IMR-90 (cell line): ENCODE data around the gene CFAP45. TPM values are rescaled to one million over a fixed set of nuclear protein-coding genes. Genes with fewer than 3 reads are reported as not detected.

Experiments used
- ATAC-seq: fragments of 200-7000 bp; cut with Tn5 transposase; 2 replicates; pipeline ENCODE4 v1.9.1; 2020; ENCODE audit warnings: low read depth, mild to moderate bottlenecking, moderate library complexity
- BruUV-seq: library from RNA; stranded (reverse); fragments of 400-500 nt; replicated peaks from 2 replicates; lab custom pipeline; 2021; lab: Mats Ljungman, UMichigan
- CTCF ChIA-PET: fragments of 300-600 bp; formaldehyde crosslinking; extraction: SDS; loops from one replicate; lab custom pipeline; 2021; ENCODE audit warnings: antibody characterized with exemption; lab: Yijun Ruan, JAX
- POLR2A ChIA-PET: fragments of 300-600 bp; sonication (Branson Sonifier 250); formaldehyde crosslinking; loops from one replicate; lab custom pipeline; 2022; ENCODE audit warnings: antibody characterized with exemption; ENCODE audit not compliant: unreplicated experiment; lab: Charles Lee
- DNase-seq: peaks from one replicate; pipeline ENCODE4 v3.0.0; 2013
- H2AFZ ChIP-seq: replicated peaks from 2 replicates; pipeline ENCODE3; 2013; ENCODE audit warnings: low read length, mild to moderate bottlenecking; ENCODE audit not compliant: poor library complexity
- H2AK5ac ChIP-seq: 2 replicates; pipeline ENCODE4 v1.6.1; 2013; ENCODE audit warnings: low read depth, low read length, inconsistent platforms
- H2AK9ac ChIP-seq: replicated peaks from 2 replicates; pipeline ENCODE3; 2013; ENCODE audit warnings: mild to moderate bottlenecking, low read depth, low read length, moderate library complexity; ENCODE audit not compliant: poor library complexity
- H2BK120ac ChIP-seq: 2 replicates; pipeline ENCODE4 v1.6.1; 2013; ENCODE audit warnings: low read depth, low read length, inconsistent platforms
- H2BK15ac ChIP-seq: 3 replicates; pipeline ENCODE4 v1.6.1; 2013; ENCODE audit warnings: low read depth, low read length, inconsistent platforms
- H2BK20ac ChIP-seq: 2 replicates; pipeline ENCODE4 v1.6.1; 2013; ENCODE audit warnings: low read depth, mild to moderate bottlenecking, inconsistent platforms, low read length, moderate library complexity
- H2BK5ac ChIP-seq: 2 replicates; pipeline ENCODE4 v1.6.1; 2013; ENCODE audit warnings: mild to moderate bottlenecking, low read depth, low read length, inconsistent platforms; ENCODE audit not compliant: poor library complexity, severe bottlenecking
- H3K14ac ChIP-seq: replicated peaks from 2 replicates; pipeline ENCODE4 v1.6.1; 2013; ENCODE audit warnings: low read depth, low read length, inconsistent platforms
- H3K18ac ChIP-seq: 2 replicates; pipeline ENCODE4 v1.6.1; 2013; ENCODE audit warnings: low read depth, low read length, control low read depth
- H3K23ac ChIP-seq: 2 replicates; pipeline ENCODE4 v1.6.1; 2013; ENCODE audit warnings: low read depth, low read length, inconsistent platforms
- H3K27ac ChIP-seq: 2 replicates; pipeline ENCODE4 v1.5.1; 2013; ENCODE audit warnings: mild to moderate bottlenecking, control low read depth, low read length; ENCODE audit not compliant: insufficient read depth
- H3K27me3 ChIP-seq: 2 replicates; pipeline ENCODE4 v1.6.1; 2013; ENCODE audit warnings: low read length; ENCODE audit not compliant: control insufficient read depth, insufficient read depth
- H3K36me3 ChIP-seq: 2 replicates; pipeline ENCODE4 v1.6.1; 2013; ENCODE audit warnings: low read length, mixed read lengths; ENCODE audit not compliant: control insufficient read depth, insufficient read depth
- H3K4ac ChIP-seq: 2 replicates; pipeline ENCODE4 v1.6.1; 2013; ENCODE audit warnings: low read depth, low read length, inconsistent platforms
- H3K4me1 ChIP-seq: 2 replicates; pipeline ENCODE4 v1.6.1; 2013; ENCODE audit warnings: low read length, mixed read lengths; ENCODE audit not compliant: control insufficient read depth, insufficient read depth
- H3K4me2 ChIP-seq: 2 replicates; pipeline ENCODE4 v1.6.1; 2013; ENCODE audit warnings: low read depth, mild to moderate bottlenecking, control low read depth, low read length, moderate library complexity
- H3K4me3 ChIP-seq: 2 replicates; pipeline ENCODE4 v1.5.1; 2013; ENCODE audit warnings: low read depth, mild to moderate bottlenecking, control low read depth, low read length, moderate library complexity; ENCODE audit not compliant: insufficient read depth
- H3K56ac ChIP-seq: 2 replicates; pipeline ENCODE4 v1.6.1; 2013; ENCODE audit warnings: low read length, inconsistent platforms; ENCODE audit not compliant: insufficient read depth; ENCODE audit errors: extremely low read depth
- H3K79me1 ChIP-seq, 2 experiments: 2 replicates each; pipeline ENCODE4 v1.6.1; 2013; ENCODE audit warnings: low read length in 2 of 2, inconsistent platforms in 1 of 2, low read depth in 1 of 2
- H3K9ac ChIP-seq: 2 replicates; pipeline ENCODE4 v1.6.1; 2013; ENCODE audit warnings: low read depth, low read length, control low read depth
- H3K9me1 ChIP-seq: 2 replicates; pipeline ENCODE4 v1.6.1; 2013; ENCODE audit warnings: low read length, inconsistent platforms; ENCODE audit not compliant: insufficient read depth
- H3K9me3 ChIP-seq: 2 replicates; pipeline ENCODE4 v1.6.1; 2013; ENCODE audit warnings: low read length; ENCODE audit not compliant: control insufficient read depth, insufficient read depth
- H4K20me1 ChIP-seq: 2 replicates; pipeline ENCODE4 v1.6.1; 2013; ENCODE audit warnings: low read length, inconsistent platforms; ENCODE audit not compliant: insufficient read depth
- H4K5ac ChIP-seq: 2 replicates; pipeline ENCODE4 v1.6.1; 2013; ENCODE audit warnings: mild to moderate bottlenecking, low read depth, low read length, control low read depth
- H4K8ac ChIP-seq, 2 experiments: 2 replicates each; pipeline ENCODE4 v1.6.1; 2013; ENCODE audit warnings: low read depth in 2 of 2, low read length in 2 of 2, control low read depth in 1 of 2, inconsistent platforms in 1 of 2
- H4K91ac ChIP-seq: 2 replicates; pipeline ENCODE4 v1.6.1; 2013; ENCODE audit warnings: low read depth, low read length, inconsistent platforms; ENCODE audit not compliant: insufficient read depth
- BHLHE40 ChIP-seq: fragments of 150-350 bp; IDR thresholded peaks from 2 replicates; pipeline ENCODE4 v1.6.1; 2016; ENCODE audit warnings: mild to moderate bottlenecking, low read depth, low read length
- CHD1 ChIP-seq: IDR thresholded peaks from 2 replicates; pipeline ENCODE4 v1.6.1; 2012; ENCODE audit warnings: low read depth, low read length, improper control_type of control experiment
- FOS ChIP-seq: fragments of 150-350 bp; IDR thresholded peaks from 2 replicates; pipeline ENCODE4 v1.6.1; 2016; ENCODE audit warnings: low read depth, low read length
- MXI1 ChIP-seq: IDR thresholded peaks from 2 replicates; pipeline ENCODE4 v1.6.1; 2012; ENCODE audit warnings: low read depth, mild to moderate bottlenecking, low read length, moderate library complexity, borderline replicate concordance
- NFE2L2 ChIP-seq: fragments of 150-350 bp; IDR thresholded peaks from 2 replicates; pipeline ENCODE4 v1.6.1; 2016; ENCODE audit warnings: low read depth, mild to moderate bottlenecking, low read length
- RCOR1 ChIP-seq: IDR thresholded peaks from 2 replicates; pipeline ENCODE4 v1.6.1; 2012; ENCODE audit warnings: mild to moderate bottlenecking, low read length, improper control_type of control experiment; ENCODE audit not compliant: insufficient replicate concordance
- RFX5 ChIP-seq: IDR thresholded peaks from 2 replicates; pipeline ENCODE4 v1.8.0; 2012; ENCODE audit warnings: low read depth, mild to moderate bottlenecking, low read length, moderate library complexity
- SMC3 ChIP-seq: fragments of 150-350 bp; IDR thresholded peaks from 2 replicates; pipeline ENCODE4 v1.6.1; 2016; ENCODE audit warnings: low read depth, mild to moderate bottlenecking, antibody characterized with exemption, low read length, moderate library complexity
- WGBS, 2 experiments: methylation state at CpG; one replicate each; pipeline versions ENCODE4 v1.1.5 to v1.1.7; 2013; ENCODE audit warnings: missing lambda C conversion rate in 2 of 2; ENCODE audit not compliant: insufficient read length in 1 of 2; ENCODE audit errors: extremely low coverage in 2 of 2; 5-methylcytosine and 5-hydroxymethylcytosine counted together
- dilution Hi-C: fragments of 300-500 bp; cut with HindIII; formaldehyde crosslinking; loops from one replicate; pipeline ENCODE4 v1.14.3; 2018; ENCODE audit warnings: low sequenced_read_pairs; ENCODE audit not compliant: unreplicated experiment
- in situ Hi-C: fragments of 300-500 bp; cut with MboI; formaldehyde crosslinking; loops from 3 replicates; pipeline ENCODE4 v1.14.3; 2019; ENCODE audit warnings: low sequenced_read_pairs, inconsistent platforms, mixed read lengths
- intact Hi-C: fragments of 100-400 bp; cut with micrococcal nuclease; formaldehyde crosslinking; loops from 2 replicates; pipeline ENCODE4 v1.10.0; 2022
- polyA plus RNA-seq, 3 experiments: library from polyadenylated mRNA; depleted of rRNA; stranded (reverse); fragments of >200 nt; gene quantifications; 2 replicates each; pipeline ENCODE4 v1.2.3, GENCODE V29; 2012; ENCODE audit warnings: low replicate concordance in 1 of 3
- total RNA-seq: library from RNA; depleted of rRNA; stranded (reverse); fragments of >200 nt; gene quantifications from 2 replicates; pipeline ENCODE4 v1.2.3, GENCODE V29; 2012
- TF ChIP-seq, protein P1 (sequence below): fragments of 150-350 bp; IDR thresholded peaks from 2 replicates; pipeline ENCODE4 v1.6.1; 2016; ENCODE audit warnings: low read depth, mild to moderate bottlenecking, low read length, moderate library complexity, borderline replicate concordance
- TF ChIP-seq, protein P2 (sequence below): fragments of 150-350 bp; IDR thresholded peaks from 2 replicates; pipeline ENCODE4 v1.6.1; 2017; ENCODE audit warnings: mild to moderate bottlenecking, antibody characterized with exemption, low read length, low read depth
- TF ChIP-seq, protein P3 (sequence below): conservative IDR thresholded peaks from 2 replicates; pipeline ENCODE4 v1.5.1; 2012; ENCODE audit warnings: mild to moderate bottlenecking, low read depth, low read length, improper control_type of control experiment

The CFAP45 gene
- total and polyA plus RNA-seq, 2 of the 4 experiments (the other 2 are of a cell fraction), result 0.51 to 0.72 TPM

DNA sequence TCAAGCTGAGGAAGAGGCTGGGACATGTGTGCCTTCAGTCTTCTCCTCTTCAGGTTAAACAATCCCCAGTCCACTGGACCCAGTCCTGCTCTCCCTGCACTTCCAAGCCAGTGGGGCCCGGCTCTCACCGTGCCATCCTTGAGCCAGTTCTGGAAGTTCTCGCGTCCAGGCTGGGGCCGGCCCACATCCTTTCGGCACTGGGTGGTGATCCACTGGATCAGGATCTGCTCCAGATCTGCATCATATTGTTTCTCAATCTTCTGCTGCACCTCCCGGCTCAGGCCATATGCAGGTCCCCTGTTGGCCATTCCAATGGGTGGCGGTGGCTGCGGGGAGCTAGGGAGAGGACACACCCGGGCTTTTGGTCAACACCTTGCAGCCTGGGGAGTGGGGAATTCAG lies 20.2 kb upstream of the CFAP45 start:
- no peak overlapping the region for H2AK9ac ChIP-seq
- H3K4ac ChIP-seq, result no peak overlapping the region
- ATAC-seq (no peak), DNase-seq (no peak)
- in situ Hi-C loops, result no loop called here
- H2BK20ac ChIP-seq, result no peak overlapping the region
- no peak overlapping the region for H4K5ac ChIP-seq
- H4K91ac ChIP-seq, result no peak overlapping the region
- no peaks in the 10 kb centered on the region for H3K27me3 ChIP-seq
- no peaks in the 10 kb centered on the region for H3K9me3 ChIP-seq
- peaks cover 41% of the 10 kb centered on the region for H3K9me1 ChIP-seq
- no peak overlapping the region for H3K56ac ChIP-seq
- H4K8ac ChIP-seq, result no peak overlapping the region
- peaks cover 9 to 77% of the 10 kb centered on the region in 2 experiments for H3K79me1 ChIP-seq
- peaks cover 35% of the 10 kb centered on the region for H3K4me1 ChIP-seq
- TF ChIP-seq FOS (no peak), SMC3 (no peak), RFX5 (no peak), NFE2L2 (no peak), BHLHE40 (no peak), RCOR1 (no peak), CHD1 (no peak), MXI1 (no peak)
- TF ChIP-seq, protein P1, sequence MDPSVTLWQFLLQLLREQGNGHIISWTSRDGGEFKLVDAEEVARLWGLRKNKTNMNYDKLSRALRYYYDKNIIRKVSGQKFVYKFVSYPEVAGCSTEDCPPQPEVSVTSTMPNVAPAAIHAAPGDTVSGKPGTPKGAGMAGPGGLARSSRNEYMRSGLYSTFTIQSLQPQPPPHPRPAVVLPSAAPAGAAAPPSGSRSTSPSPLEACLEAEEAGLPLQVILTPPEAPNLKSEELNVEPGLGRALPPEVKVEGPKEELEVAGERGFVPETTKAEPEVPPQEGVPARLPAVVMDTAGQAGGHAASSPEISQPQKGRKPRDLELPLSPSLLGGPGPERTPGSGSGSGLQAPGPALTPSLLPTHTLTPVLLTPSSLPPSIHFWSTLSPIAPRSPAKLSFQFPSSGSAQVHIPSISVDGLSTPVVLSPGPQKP, result no peak
- TF ChIP-seq, protein P2, sequence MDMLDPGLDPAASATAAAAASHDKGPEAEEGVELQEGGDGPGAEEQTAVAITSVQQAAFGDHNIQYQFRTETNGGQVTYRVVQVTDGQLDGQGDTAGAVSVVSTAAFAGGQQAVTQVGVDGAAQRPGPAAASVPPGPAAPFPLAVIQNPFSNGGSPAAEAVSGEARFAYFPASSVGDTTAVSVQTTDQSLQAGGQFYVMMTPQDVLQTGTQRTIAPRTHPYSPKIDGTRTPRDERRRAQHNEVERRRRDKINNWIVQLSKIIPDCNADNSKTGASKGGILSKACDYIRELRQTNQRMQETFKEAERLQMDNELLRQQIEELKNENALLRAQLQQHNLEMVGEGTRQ, result no peak
- TF ChIP-seq, protein P3, sequence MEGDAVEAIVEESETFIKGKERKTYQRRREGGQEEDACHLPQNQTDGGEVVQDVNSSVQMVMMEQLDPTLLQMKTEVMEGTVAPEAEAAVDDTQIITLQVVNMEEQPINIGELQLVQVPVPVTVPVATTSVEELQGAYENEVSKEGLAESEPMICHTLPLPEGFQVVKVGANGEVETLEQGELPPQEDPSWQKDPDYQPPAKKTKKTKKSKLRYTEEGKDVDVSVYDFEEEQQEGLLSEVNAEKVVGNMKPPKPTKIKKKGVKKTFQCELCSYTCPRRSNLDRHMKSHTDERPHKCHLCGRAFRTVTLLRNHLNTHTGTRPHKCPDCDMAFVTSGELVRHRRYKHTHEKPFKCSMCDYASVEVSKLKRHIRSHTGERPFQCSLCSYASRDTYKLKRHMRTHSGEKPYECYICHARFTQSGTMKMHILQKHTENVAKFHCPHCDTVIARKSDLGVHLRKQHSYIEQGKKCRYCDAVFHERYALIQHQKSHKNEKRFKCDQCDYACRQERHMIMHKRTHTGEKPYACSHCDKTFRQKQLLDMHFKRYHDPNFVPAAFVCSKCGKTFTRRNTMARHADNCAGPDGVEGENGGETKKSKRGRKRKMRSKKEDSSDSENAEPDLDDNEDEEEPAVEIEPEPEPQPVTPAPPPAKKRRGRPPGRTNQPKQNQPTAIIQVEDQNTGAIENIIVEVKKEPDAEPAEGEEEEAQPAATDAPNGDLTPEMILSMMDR, result no peak
- no peak overlapping the region for H3K18ac ChIP-seq
- H3K14ac ChIP-seq, result no peak overlapping the region
- H3K4me2 ChIP-seq, result no peak overlapping the region
- CTCF ChIA-PET, result no interaction called here
- WGBS, 2 experiments, result 97% methylated on average over 6 of the region's 10 CpGs; no CpG with 5 or more reads in 1 of the 2 experiments
- peak overlapping the region; percentile 3; the same call in 1 of the 2 replicates for H3K23ac ChIP-seq
- no peak overlapping the region for H3K4me3 ChIP-seq
- peaks cover 82% of the 10 kb centered on the region for H4K20me1 ChIP-seq
- POLR2A ChIA-PET, result no interaction called here
- H2AFZ ChIP-seq, result no peak overlapping the region
- H2AK5ac ChIP-seq, result peak overlapping the region; percentile 36; the same call in 1 of the 2 replicates
- no peak overlapping the region for H3K27ac ChIP-seq
- no peak overlapping the region for H2BK120ac ChIP-seq
- dilution Hi-C loops, result no loop called here
- no TSS peak for BruUV-seq
- intact Hi-C loops, result loop anchor here (10.0 kb wide), 1 partner anchor 295 kb away; no protein-coding TSS in a partner anchor
- no peak overlapping the region for H2BK15ac ChIP-seq
- H2BK5ac ChIP-seq, result no peak overlapping the region
- no peak overlapping the region for H3K9ac ChIP-seq
- H3K36me3 ChIP-seq, result peaks cover 37% of the 10 kb centered on the region
